Measurements from ENCODE around the gene ECI2. TPM values are rescaled to one million over a fixed set of nuclear protein-coding genes. Genes with fewer than 3 reads are reported as not detected.

ECI2 gene
- total RNA-seq, 4 donors from 2014 or later = 47.8 to 57.4 (median 53.8) TPM

GRCh38 chr6:4167833-4168232 is 32.5 kb upstream of the ECI2 start:
- Histone ChIP-seq H3K4me1 (no peaks in the 10 kb centered on the region), H3K4me3 (replicated peaks in 1 of 3) (no peak overlapping the region), H3K36me3 (no peaks in the 10 kb centered on the region), H3K27ac (no peak overlapping the region), H3K27me3 (no peaks in the 10 kb centered on the region), H3K9me3 (no peaks in the 10 kb centered on the region)
- intact Hi-C loops (cut with DNase I) = no loop called here
- no peak for TF ChIP-seq POLR2A (IDR thresholded peaks at IDR 0.05)
- TF ChIP-seq CTCF (IDR thresholded peaks at IDR 0.05) = no peak
- WGBS, 2 donors = 86 to 96% methylated on average over 1 of the region's 1 CpG
- DNase-seq = no peak

GRCh38 chr6:4167123-4167522 is 31.7 kb upstream of the ECI2 start:
- 97% methylated on average over 6 of the region's 6 CpGs for WGBS, 2 donors

GRCh38 chr6:4164456-4164855 is 29.1 kb upstream of the ECI2 start:
- no peaks in the 10 kb centered on the region for H3K4me1 ChIP-seq
- H3K9me3 ChIP-seq = no peaks in the 10 kb centered on the region
- no peak overlapping the region for H3K27ac ChIP-seq
- no peak for TF ChIP-seq CTCF (IDR thresholded peaks at IDR 0.05)
- TF ChIP-seq POLR2A (IDR thresholded peaks at IDR 0.05) = no peak
- DNase-seq = no peak
- intact Hi-C loops (cut with DNase I) = no loop called here
- H3K27me3 ChIP-seq = no peaks in the 10 kb centered on the region
- no peak overlapping the region for H3K4me3 ChIP-seq (replicated peaks in 1 of 3)
- WGBS, 2 donors = 87 to 94% methylated on average over 6 of the region's 6 CpGs
- H3K36me3 ChIP-seq = no peaks in the 10 kb centered on the region

More at GRCh38 chr6:4167123-4167522, 31.7 kb upstream of the ECI2 start:
- no peak for DNase-seq
- Histone ChIP-seq H3K27ac (no peak overlapping the region), H3K9me3 (no peaks in the 10 kb centered on the region), H3K4me3 (replicated peaks in 1 of 3) (no peak overlapping the region), H3K27me3 (no peaks in the 10 kb centered on the region), H3K36me3 (no peaks in the 10 kb centered on the region), H3K4me1 (no peaks in the 10 kb centered on the region)
- intact Hi-C loops (cut with DNase I) = no loop called here
- TF ChIP-seq POLR2A (IDR thresholded peaks at IDR 0.05) (no peak), CTCF (IDR thresholded peaks at IDR 0.05) (no peak)

GRCh38 chr6:4164117-4164442 is 28.7 kb upstream of the ECI2 start:
- 96% methylated on average over 2 to 4 of the region's 4 CpGs for WGBS, 2 donors
- intact Hi-C loops (cut with DNase I) = no loop called here
- no peak overlapping the region for H3K27ac ChIP-seq

More at GRCh38 chr6:4164117-4164442, 28.7 kb upstream of the ECI2 start:
- Histone ChIP-seq H3K27me3 (no peaks in the 10 kb centered on the region), H3K4me1 (no peaks in the 10 kb centered on the region), H3K9me3 (no peaks in the 10 kb centered on the region), H3K36me3 (no peaks in the 10 kb centered on the region), H3K4me3 (replicated peaks in 1 of 3) (no peak overlapping the region)
- TF ChIP-seq CTCF (IDR thresholded peaks at IDR 0.05) (no peak), POLR2A (IDR thresholded peaks at IDR 0.05) (no peak)
- DNase-seq = no peak

Data from thyroid gland (tissue), 4 donors.